ENCODE results near the gene SPTBN4.
A peak's percentile ranks its signal among the peaks of the same experiment; 100 is the strongest.

SPTBN4 gene

DNA sequence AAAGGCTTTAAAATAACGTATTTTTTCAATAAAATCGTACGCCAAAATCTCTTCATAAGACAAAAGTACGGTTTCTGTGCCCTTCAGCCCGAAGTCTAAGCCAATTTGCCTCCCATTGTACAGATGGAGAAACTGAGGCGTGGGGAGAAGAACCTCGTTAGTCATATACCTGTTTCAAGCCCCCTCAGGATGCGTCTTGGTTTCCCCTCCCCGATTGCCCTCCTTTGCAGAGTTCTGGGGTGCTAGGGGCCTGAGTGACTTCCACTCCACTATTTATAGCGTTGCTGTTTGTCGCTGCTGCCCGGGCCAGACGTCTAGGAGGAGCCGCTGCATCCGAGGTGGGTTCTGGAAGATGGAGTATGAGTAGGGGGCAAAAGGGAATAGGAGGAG, 132.1 kb downstream of the SPTBN4 start:
- DNase-seq (ENCODE audit: low read depth) = no peak
- TF ChIP-seq, protein P1, sequence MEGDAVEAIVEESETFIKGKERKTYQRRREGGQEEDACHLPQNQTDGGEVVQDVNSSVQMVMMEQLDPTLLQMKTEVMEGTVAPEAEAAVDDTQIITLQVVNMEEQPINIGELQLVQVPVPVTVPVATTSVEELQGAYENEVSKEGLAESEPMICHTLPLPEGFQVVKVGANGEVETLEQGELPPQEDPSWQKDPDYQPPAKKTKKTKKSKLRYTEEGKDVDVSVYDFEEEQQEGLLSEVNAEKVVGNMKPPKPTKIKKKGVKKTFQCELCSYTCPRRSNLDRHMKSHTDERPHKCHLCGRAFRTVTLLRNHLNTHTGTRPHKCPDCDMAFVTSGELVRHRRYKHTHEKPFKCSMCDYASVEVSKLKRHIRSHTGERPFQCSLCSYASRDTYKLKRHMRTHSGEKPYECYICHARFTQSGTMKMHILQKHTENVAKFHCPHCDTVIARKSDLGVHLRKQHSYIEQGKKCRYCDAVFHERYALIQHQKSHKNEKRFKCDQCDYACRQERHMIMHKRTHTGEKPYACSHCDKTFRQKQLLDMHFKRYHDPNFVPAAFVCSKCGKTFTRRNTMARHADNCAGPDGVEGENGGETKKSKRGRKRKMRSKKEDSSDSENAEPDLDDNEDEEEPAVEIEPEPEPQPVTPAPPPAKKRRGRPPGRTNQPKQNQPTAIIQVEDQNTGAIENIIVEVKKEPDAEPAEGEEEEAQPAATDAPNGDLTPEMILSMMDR (IDR thresholded peaks at IDR 0.05; ENCODE audit: control insufficient read depth, insufficient read depth, low read depth, low read length, missing control alignments) = no peak
- H3K4me3 ChIP-seq (ENCODE audit: control insufficient read depth, low read depth, low read length) = no peak overlapping the region

DNA sequence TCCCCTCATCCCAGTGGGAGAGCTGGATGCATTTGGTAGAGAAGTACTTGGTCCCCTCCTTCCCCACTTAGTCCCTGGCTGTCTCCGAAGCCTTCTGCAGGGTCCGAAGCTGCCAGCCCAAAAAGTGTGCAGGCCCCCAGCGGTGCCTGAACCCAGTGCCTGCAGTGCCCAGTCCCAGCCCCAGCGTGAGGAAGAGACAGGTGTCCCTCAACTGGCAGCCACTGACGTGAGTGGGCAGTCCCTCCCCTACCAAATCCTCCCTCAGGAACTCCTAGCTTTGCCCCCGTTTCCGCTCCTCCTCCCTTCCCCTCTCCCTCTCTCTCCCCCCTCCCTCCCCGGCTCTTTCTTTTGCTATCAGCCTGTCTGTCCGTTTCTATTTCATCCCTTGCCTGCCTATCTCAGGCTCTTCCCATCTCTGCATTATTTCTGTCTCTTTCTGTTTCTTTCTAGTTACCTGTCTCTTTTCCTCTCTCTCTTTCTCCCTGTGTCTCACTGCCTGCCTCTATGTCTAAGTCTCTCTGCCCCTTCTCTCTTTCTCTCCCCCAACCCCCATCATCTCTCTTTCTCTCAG, 132.6 kb downstream of the SPTBN4 start:
- TF ChIP-seq, protein P1 (IDR thresholded peaks at IDR 0.05; ENCODE audit: control insufficient read depth, insufficient read depth, low read depth, low read length, missing control alignments) = no peak
- DNase-seq (ENCODE audit: low read depth) = no peak
- no peak overlapping the region for H3K4me3 ChIP-seq (ENCODE audit: control insufficient read depth, low read depth, low read length)

DNA sequence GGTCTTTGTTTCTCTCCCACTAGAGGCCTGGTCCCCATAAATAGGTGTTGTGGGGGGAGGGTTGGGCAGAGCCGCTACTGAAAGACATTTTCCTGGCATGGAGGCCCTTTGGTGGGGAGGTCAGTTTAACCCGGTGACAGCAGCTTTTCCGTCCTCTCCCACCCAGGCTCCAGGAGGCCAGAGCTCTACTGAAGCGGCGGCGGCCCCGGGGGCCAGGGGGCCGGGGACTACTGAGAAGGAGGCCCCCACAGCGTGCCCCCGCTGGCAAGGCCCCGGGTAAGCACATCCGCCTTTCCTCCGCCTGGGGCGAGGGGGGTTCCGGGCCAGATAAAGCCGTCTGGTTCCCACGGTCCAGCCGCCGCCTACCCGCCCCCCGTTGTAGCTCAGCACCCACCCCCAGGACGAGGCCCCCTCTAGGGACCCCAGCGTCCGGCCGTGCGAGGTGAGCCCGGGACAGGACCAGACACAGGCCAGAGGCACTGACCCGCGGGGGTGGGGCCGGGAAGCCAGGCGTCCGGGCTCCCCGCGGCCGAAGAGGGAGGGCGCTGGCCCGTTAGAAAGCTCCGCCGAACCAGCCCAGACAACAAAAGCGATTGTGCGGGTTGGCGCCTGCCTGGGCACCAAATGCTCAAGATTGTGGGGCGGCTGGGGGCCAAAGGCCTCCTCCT, 133.2 kb downstream of the SPTBN4 start:
- TF ChIP-seq, protein P1 (IDR thresholded peaks at IDR 0.05; ENCODE audit: control insufficient read depth, insufficient read depth, low read depth, low read length, missing control alignments) = no peak
- no peak overlapping the region for H3K4me3 ChIP-seq (ENCODE audit: control insufficient read depth, low read depth, low read length)
- no peak for DNase-seq (ENCODE audit: low read depth)

- no peak for DNase-seq (ENCODE audit: low read depth)
- no peak overlapping the region; the same call in 1 of the 2 replicates for H3K4me3 ChIP-seq (ENCODE audit: control insufficient read depth, low read depth, low read length)
- TF ChIP-seq, protein P1 (IDR thresholded peaks at IDR 0.05; ENCODE audit: control insufficient read depth, insufficient read depth, low read depth, low read length, missing control alignments) = no peak
Observed at GRCh38 chr19:40600570-40601133, 133.9 kb downstream of the SPTBN4 start.

- peak within 1 kb of the TSS; percentile 24 for H3K4me3 ChIP-seq (ENCODE audit: control insufficient read depth, low read depth, low read length)
- DNase-seq (ENCODE audit: low read depth) = no peak
- TF ChIP-seq, protein P1 (IDR thresholded peaks at IDR 0.05; ENCODE audit: control insufficient read depth, insufficient read depth, low read depth, low read length, missing control alignments) = peak; percentile 6
Observed at GRCh38 chr19:40601134-40601974, 134.6 kb downstream of the SPTBN4 start, which contains the start of gene LTBP4. Gene LTBP4 (plus strand): TSS chr19:40601369. CDS start chr19:40601388, 19 bp downstream.

DNA sequence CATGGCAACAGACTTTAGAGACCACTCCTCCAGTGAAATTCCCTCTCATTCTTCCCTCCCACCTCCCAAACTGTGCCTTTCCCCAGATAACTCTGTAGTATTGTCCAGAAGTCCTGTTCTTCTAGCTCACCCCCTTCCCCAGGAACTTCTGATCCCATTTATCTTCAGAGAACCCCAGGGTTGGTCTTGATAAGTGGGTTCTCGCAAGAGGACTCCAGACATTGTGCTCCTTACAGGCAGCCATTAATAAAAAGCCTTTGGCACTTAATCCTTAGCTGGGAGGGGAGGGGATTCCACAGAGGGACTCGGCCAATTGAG, 136.2 kb downstream of the SPTBN4 start:
- no peak overlapping the region for H3K4me3 ChIP-seq (ENCODE audit: control insufficient read depth, low read depth, low read length)
- no peak for DNase-seq (ENCODE audit: low read depth)
- TF ChIP-seq, protein P1 (IDR thresholded peaks at IDR 0.05; ENCODE audit: control insufficient read depth, insufficient read depth, low read depth, low read length, missing control alignments) = no peak
